ENCODE data around the gene CTSD. TPM values are rescaled to one million over a fixed set of nuclear protein-coding genes. Genes with fewer than 3 reads are reported as not detected.
"Not testable (repeated sequence)": the region's sequence is repeated elsewhere in the genome, so short reads cannot be mapped to it uniquely, and the experiment has no call there.

CTSD gene
- total RNA-seq = 100 to 1,000 TPM; 104 TPM

DNA sequence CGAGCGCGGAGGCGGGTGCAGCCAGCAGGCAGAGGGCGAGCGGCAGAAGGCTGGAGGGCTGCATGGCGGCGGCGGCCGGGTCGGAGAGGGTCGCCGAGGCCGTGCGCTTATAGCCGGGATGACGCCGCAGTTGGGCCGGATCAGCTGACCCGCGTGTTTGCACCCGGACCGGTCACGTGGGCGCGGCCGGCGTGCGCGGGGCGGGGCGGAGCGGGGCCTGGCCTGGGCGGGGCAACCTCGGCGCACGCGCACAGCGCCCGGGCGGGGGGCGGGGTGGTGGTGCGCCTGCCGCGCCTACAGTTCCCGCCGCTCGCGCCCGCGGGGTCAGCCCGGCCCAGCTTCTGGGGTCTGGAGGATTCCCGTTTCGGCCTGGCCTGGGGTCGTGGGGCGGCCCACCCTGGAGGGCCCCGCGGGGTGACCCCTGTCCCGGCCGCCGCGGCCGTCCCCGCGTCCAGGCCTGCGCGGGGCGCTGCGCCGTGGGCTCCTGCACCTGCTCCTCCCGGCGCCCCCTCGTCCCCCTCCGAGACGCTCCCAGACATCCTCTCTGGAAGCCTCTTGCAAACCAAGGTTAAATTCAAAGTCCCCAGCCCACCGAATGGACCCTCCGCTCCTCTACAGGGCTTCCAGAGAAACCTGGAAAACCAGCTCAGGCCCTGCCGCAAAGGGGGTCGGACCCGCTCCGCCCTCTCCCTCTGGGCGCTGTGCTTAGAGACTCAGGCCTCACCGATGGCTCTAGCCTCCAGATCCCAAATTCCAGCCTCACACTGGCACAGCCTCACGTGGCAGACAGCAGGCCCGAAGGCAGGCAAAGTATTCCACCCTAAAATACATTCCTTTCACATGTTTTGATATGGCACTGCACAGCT is at the start of gene CTSD:
Gene CTSD, minus strand, starts transcription at position 132 of the 866 bp plus-strand sequence. Its CDS starts 68 bp downstream, at position 64.
- ChIA-PET CTCF (interaction anchor here (0.7 to 3.9 kb wide), 4 partner anchors 13 to 111 kb away, joined by 3 to 16 read pairs (median 3); no protein-coding TSS in a partner anchor), POLR2A (interaction anchor here (0.6 kb wide), 1 partner anchor 457 kb away, joined by 3 read pairs; no protein-coding TSS in a partner anchor)

DNA sequence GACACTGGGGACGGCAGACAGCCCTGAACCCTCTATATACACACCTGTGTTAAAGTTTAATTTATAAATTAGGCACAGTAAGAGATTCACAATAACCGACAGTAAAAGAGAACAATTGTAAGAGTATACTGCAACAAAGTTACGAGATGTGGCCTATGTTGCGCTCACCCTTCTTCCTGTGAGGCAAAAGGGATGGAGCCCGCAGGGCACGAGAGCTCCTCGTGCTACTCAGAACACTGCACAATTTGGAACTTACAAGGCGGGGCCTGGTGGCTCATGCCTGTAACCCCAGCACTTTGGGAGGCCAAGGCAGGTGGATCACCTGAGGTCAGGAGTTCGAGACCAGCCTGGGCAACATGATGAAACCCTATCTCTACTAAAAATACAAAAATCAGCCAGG is 49.6 kb upstream of the CTSD start:
- CTCF ChIA-PET = interaction anchor here (1.9 kb wide), 1 partner anchor 19 kb away, joined by 4 read pairs; no protein-coding TSS in a partner anchor
- POLR2A ChIA-PET = not testable (repeated sequence)

DNA sequence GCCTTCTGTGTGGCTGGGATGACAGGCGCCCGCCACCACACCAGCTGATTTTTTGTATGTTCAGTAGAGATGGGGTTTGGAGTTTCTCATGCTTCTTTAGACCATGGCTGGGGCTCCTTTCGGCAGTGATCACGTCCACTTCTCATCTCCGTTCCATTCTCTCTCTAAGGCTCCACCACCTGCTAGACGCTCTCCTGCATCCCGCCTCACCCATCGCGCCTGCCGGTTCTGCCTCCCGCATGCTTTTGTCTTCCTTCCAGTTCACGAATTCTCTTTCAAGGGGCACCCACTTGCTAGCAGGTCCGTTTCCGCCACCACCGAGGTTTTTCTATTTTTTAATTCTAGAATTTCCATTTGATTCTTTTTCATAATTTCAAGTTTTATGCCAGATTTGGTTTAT is 49.1 kb upstream of the CTSD start:
- CTCF ChIA-PET = interaction anchor here (1.0 to 1.9 kb wide), 2 partner anchors 20 to 119 kb away, joined by 3 to 4 read pairs; no protein-coding TSS in a partner anchor

DNA sequence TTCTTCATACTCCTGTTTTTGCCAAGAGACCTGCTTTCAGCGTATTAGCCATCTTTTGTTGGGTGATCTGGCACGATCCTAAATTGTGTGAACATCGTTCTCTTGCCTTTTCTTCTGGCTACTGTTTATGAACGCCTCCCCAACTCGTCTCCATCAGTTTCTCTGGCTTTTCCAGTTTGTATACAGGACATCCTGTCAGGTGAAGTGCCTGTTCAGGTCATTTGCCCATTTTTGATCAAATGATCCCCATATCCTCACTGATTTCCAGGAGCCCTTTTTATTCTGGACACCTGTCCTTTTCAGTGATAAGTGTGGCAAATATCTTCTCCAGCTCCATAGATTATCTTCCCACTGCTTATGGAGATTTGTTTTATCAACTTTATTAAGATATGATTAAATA is 48.5 kb upstream of the CTSD start:
- ChIA-PET CTCF (interaction anchor here (1.0 to 1.9 kb wide), 2 partner anchors 20 to 118 kb away, joined by 3 to 4 read pairs; no protein-coding TSS in a partner anchor), POLR2A (no interaction called here)

More for the DNA sequence above, 49.1 kb upstream of the CTSD start:
- POLR2A ChIA-PET = no interaction called here

DNA sequence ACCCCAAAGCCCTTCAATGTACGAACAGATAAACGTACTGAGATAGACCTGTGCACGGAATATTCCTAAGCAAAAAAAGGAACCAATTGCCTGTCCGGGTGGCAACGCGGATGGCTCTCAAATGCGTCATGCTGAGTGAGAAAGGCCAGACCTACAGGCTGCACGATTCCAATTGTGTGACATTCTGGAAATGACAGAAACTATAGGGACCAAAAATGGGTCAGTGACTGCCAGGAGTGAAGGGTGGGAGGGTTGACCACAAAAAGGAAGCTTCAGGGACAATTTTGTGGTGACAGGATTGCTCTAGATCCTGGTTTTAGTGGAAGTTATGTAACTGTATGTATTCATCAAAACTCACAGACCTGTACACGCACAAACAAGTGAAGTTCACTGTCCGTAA is 47.0 kb upstream of the CTSD start:
- CTCF ChIA-PET = interaction anchor here (1.4 to 3.5 kb wide), 2 partner anchors 117 to 158 kb away, joined by 3 to 14 read pairs; no protein-coding TSS in a partner anchor

DNA sequence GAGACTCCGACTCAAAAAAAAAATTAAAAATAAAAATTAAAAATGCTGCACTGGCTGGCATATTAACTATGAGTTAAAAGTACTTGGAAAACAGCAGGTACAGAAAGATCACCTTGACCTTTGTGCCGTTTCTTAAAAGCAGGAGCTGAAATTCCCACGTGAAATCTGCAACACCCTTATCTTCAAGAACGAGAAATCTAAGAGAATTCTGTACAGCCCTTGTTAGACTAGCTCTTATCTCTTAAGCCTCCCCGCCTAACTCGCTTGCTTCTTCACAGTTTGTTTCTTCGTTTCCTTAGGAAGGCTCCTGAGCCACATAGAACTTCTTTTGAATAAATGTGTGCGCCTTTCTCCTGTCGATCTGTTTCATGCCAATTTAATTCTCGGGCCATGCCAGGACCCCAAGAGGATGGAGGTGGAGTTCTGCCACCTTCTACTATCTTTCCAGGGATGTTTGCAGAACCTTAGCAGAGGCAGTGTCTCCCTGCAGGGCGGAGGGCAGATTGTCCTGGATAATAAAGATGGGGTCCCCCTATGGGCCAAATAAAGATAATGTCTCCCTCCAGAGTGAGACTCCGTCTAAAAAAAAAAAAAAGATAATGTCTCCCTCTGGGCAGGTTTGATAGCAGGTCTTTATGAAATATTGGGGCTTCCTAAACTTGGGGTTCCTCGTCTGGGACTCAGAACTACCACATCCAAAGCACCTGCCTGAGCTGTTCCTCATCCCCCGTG is 43.7 kb upstream of the CTSD start:
- ChIA-PET POLR2A (no interaction called here), CTCF (interaction anchor here (1.4 to 3.5 kb wide), 2 partner anchors 43 to 114 kb away, joined by 3 to 14 read pairs; no protein-coding TSS in a partner anchor)

More for the DNA sequence above, 47.0 kb upstream of the CTSD start:
- POLR2A ChIA-PET = no interaction called here

DNA sequence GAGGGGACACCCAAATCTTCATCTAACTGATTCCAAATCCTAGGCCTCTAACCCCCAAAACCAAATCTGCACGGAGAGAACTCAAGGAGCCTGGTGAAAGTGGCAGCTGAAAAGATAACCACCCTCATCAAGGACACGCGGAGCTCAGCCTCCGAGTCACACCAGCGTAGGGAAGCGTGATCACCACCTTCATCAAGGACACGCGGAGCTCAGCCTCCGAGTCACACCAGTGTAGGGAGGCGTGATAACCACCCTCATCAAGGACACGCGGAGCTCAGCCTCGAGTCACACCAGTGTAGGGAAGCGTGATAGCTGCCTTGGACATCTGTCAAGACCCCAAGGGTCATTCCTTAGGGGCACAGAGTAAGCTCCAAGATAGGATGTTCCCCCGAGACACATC is 41.8 kb upstream of the CTSD start:
- ChIA-PET POLR2A (no interaction called here), CTCF (interaction anchor here (0.7 to 2.3 kb wide), 5 partner anchors 28 to 347 kb away, joined by 3 to 8 read pairs (median 3); no protein-coding TSS in a partner anchor)

DNA sequence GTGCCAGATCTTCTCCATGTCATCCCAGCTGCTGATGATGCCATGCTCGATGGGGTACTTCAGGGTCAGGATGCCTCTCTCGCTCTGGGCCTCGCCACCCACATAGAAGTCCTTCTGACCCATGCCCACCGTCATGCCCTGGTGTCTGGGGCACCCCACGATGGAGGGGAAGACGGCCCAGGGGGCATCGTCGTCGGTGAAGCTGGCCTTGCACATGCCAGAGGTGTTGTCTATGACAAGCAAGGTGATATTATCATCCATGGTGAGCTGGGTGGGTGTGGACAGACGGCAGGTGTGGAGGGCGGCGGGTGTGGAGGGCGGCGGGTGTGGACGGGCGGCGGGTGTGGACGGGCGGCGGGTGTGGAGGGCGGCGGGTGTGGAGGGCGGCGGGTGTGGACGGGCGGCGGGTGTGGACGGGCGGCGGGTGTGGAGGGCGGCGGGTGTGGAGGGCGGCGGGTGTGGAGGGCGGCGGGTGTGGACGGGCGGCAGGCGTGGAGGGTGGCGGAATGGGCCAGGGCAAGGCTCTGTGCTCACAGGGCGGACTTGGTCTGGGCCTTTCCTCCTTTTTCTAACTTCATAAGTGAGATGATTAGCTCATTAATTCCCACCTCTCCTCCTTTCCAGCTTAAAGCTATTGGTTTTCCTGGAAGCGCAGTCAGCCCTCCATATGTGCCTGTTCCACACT is 40.2 kb upstream of the CTSD start:
- CTCF ChIA-PET = interaction anchor here (0.6 to 2.3 kb wide), 3 partner anchors 110 to 151 kb away, joined by 3 to 8 read pairs (median 4); no protein-coding TSS in a partner anchor

DNA sequence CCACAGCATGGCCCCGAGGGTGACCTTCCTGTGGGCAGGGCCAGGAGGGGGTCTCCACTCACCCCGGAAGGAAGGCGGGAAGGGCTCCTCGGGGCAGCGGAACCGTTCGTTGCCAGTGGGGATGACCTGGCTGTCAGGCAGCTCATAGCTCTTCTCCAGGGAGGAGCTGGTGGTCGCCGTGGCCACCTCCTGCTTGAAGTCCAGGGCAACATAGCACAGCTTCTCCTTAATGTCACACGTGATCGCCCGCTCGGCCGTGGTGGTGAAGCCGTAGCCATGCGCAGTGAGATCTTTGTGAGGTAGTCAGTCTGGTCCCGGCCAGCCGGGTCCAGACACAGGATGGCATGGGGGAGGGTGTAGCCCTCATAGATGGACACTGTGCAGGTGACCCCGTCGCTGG is 39.5 kb upstream of the CTSD start:
- ChIA-PET POLR2A (no interaction called here), CTCF (interaction anchor here (0.6 kb wide), 1 partner anchor 110 kb away, joined by 3 read pairs; no protein-coding TSS in a partner anchor)

More for the DNA sequence above, 40.2 kb upstream of the CTSD start:
- POLR2A ChIA-PET = not testable (repeated sequence)

DNA sequence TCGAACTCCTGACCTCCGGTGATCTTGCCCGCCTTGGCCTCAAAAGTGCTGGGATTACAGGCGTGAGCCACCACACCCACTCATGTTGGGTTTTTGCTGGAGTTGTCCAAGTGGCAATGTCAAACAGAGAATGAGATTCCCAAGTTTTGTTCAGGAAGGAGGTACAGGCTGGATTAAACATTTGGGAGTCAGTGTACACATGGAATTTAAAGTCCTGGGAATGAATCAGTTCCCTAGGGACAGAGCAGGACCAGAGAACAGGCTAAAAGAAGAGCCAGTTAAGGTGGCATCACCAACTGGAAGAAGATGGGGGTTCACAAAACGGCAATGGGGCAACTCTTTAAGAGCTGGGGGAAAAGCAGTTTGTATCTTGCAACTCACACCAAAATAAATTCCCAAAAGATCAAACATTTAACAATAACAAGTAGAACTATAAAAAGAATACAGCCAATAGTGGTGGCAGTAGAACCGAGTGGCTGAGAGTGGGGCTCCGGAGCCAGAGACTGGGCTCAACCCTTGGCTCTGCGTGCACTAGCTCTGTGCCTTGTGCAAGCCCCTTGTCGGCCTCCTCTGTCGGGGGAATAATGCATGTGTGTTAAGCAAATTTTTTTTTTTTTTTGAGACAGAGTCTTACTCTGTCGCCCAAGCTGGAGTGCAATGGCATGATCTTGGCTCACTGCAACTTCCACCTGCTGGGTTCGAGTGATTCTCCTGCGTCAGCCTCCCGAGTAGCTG is 33.8 kb upstream of the CTSD start:
- ChIA-PET POLR2A (no interaction called here), CTCF (interaction anchor here (1.1 kb wide), 1 partner anchor 104 kb away, joined by 3 read pairs; no protein-coding TSS in a partner anchor)

DNA sequence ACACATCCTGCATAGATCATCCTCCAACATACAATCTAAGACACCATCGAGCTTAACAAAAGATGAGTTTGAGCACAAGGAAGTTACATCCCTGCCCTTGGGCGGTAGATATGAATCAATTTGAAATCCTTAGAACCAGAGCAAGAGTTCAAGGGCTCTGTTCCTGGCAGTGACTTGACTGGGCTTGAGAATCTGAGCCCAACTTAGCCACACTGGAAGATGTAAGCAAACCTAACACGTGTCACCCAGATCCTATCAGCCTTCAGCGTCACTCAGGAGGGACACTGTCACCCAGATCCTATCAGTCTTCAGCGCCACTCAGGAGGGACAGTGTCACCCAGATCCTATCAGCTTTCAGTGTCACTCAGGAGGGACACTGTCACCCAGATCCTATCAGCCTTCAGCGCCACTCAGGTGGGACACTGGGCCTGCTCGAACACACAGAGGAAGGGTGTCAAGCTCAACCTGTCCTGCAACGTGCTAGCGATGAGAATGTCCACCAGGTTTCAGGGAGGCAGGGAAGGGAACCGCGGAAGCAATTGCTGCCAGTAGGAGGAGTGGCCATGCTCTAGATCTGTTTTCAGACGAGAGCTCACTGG is 32.8 kb upstream of the CTSD start:
- CTCF ChIA-PET = no interaction called here

DNA sequence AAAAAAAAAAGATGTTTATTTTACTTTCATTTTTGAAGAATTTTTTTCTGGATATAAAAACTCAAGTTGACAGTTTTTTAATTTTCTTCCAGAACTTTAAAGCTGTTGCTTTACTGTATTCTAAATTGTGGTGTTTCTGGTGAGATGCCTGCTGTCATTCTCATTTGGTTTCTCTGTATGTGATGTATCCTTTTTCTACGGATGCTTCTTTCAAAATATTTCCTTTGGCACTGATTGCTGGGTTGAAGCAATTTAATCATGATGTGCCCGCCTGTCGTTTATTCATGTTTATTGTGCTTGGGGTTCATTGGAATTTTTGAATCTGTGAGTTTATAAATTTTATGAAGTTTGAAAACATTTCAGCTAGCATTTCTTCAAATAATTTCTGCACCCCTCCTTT is 29.4 kb upstream of the CTSD start:
- ChIA-PET POLR2A (interaction anchor here (0.7 kb wide), 1 partner anchor 60 kb away, joined by 10 read pairs; no protein-coding TSS in a partner anchor), CTCF (interaction anchor here (0.7 to 0.9 kb wide), 5 partner anchors 40 to 172 kb away, joined by 3 to 5 read pairs (median 4); no protein-coding TSS in a partner anchor)

More for the DNA sequence above, 32.8 kb upstream of the CTSD start:
- POLR2A ChIA-PET = no interaction called here

DNA sequence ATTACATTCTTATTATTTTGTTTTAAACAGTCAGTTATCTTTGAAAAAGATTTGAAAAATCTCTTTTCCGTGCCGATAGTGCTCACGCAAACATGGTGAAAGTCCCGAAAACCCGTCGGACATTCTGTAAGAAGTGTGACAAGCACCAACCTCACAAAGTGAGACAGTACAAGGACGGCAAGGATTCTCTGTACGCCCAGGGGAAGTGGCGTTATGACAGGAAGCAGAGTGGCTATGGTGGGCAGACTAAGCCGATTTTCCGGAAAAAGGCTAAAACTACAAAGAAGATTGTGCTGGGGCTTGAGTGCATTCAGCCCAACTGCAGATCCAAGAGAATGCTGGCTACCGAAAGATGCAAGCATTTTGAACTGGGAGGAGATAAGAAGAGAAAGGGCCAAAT is 28.7 kb upstream of the CTSD start:
- CTCF ChIA-PET = interaction anchor here (0.7 kb wide), 1 partner anchor 146 kb away, joined by 5 read pairs; no protein-coding TSS in a partner anchor
- POLR2A ChIA-PET = interaction anchor here (0.7 kb wide), 1 partner anchor 60 kb away, joined by 10 read pairs; no protein-coding TSS in a partner anchor

DNA sequence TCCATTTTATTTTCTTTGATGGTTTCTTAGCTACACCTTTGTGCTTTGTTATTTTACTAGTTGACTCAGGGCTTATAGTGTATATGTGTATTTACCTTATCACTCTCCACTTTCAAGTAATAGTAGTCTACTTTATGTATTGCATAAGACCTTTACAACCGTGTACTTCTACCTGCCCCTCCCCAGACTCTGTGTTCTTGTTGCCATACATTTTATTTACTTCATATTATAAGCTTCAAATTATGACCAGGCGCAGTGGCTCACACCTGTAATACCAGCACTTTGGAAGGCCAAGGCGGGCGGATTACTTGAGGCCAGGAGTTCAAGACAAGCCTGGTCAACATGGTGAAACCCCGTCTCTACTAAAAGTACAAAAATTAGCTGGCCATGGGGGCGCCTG is 28.2 kb upstream of the CTSD start:
- CTCF ChIA-PET = no interaction called here
- POLR2A ChIA-PET = no interaction called here

DNA sequence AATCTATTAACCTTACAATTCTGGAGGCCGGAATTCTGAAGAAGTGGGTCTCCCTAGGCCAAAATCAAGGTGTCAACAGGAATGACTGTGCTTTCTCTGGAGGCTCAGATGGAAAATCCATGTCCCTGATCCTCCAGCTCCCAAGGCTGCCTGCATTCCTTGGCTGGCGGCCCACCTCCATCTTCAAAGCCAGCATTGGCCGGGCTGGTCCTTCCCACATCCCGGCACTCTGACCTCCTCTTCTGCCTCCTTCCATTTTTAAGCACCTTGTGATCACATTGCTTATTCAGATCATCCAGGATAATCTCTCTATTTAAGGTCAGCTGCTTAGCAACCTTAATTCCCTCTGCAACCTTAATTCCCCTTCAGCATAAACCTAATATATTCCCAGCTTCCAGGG is 22.7 kb upstream of the CTSD start:
- POLR2A ChIA-PET = no interaction called here
- CTCF ChIA-PET = no interaction called here

DNA sequence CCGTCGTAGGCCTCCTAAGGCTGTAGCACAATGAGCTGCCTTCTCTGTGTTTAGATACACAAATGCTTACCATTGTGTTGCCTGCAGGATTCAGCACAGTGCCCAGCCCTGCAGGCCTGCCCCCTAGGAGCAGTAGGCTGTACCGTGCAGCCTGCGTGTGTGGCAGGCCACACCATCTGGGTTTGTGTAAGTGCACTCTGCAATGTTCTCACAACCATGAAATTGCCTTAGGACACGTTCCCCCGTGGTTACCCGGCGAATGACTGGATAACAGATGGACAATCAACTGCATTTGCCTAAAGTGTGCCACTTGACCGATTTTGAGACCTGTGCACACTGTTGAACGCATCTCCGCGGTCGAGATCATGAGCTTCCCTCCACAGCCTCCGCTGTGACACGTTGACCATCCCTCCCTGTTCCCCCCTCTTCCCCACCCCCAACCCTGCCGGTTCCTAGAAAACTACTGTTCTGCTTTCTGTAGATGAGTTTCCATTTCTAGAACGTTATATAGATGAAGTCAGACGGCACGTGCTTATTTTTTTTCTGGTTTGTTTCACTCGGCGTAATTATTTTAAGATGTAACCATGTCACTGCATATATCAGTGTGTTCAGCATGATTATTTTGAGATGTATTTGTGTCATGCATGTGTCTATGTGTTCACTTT is 22.2 kb upstream of the CTSD start:
- POLR2A ChIA-PET = no interaction called here
- CTCF ChIA-PET = interaction anchor here (0.7 kb wide), 1 partner anchor 241 kb away, joined by 3 read pairs; no protein-coding TSS in a partner anchor
